ENCODE measurements around the gene MNX1.

The MNX1 gene

DNA sequence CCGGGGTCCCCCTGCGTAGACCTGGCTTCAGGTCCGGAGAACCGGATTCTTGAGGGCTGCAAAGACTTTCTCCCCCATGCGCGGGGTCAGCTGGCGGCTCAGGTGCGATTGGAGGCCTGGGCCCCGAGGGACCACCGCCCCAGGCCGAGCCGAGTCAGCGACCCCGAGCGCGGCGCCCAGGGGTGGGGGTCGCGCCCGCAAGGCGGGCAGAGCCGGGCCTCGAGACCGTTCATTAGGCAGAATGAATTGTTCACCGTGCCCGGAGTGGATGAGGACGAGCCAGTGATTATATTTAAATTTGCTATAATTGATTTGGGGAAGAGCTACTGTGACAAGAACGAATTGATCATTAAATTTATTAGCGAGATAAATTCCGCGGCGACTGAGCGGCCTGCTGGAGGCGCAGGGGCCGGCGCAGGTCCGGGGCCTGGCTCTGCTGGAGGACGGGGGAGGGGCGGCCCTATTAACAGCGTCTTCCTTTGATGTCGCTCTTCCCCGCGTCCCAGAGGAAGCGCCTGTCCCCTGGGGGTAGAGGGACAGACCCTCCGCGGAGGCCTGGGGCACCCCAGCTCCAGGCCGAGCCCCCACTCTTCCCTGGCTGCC is 7.5 kb downstream of the MNX1 start:
- H3K27me3 ChIP-seq (ENCODE audit: insufficient read depth, low read length, poor library complexity, severe bottlenecking), result no peaks in the 10 kb centered on the region
- no peaks in the 10 kb centered on the region for H3K36me3 ChIP-seq (ENCODE audit: insufficient read depth, low read length)
- no peak overlapping the region for H3K4me3 ChIP-seq (ENCODE audit: low read length, poor library complexity, severe bottlenecking)
- no peaks in the 10 kb centered on the region for H3K4me1 ChIP-seq (ENCODE audit: insufficient read depth, low read length, poor library complexity, severe bottlenecking)
- no peak overlapping the region for H3K4me2 ChIP-seq (ENCODE audit: low read depth, low read length, poor library complexity, severe bottlenecking)
- H4K20me1 ChIP-seq (ENCODE audit: insufficient read depth, low read length, poor library complexity, severe bottlenecking), result no peaks in the 10 kb centered on the region
- no peaks in the 10 kb centered on the region for H3K9me3 ChIP-seq (ENCODE audit: insufficient read depth, low read depth, low read length)
- no peak for TF ChIP-seq EZH2phosphoT487 (IDR thresholded peaks at IDR 0.05; ENCODE audit: borderline replicate concordance)
- TF ChIP-seq, protein P1, sequence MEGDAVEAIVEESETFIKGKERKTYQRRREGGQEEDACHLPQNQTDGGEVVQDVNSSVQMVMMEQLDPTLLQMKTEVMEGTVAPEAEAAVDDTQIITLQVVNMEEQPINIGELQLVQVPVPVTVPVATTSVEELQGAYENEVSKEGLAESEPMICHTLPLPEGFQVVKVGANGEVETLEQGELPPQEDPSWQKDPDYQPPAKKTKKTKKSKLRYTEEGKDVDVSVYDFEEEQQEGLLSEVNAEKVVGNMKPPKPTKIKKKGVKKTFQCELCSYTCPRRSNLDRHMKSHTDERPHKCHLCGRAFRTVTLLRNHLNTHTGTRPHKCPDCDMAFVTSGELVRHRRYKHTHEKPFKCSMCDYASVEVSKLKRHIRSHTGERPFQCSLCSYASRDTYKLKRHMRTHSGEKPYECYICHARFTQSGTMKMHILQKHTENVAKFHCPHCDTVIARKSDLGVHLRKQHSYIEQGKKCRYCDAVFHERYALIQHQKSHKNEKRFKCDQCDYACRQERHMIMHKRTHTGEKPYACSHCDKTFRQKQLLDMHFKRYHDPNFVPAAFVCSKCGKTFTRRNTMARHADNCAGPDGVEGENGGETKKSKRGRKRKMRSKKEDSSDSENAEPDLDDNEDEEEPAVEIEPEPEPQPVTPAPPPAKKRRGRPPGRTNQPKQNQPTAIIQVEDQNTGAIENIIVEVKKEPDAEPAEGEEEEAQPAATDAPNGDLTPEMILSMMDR (conservative IDR thresholded peaks at IDR 0.05; ENCODE audit: low read length), result no peak
- no peaks in the 10 kb centered on the region for H3F3A ChIP-seq (ENCODE audit: low read depth)
- H3K9me2 ChIP-seq (replicated peaks; ENCODE audit: low read depth, low read length), result no peaks in the 10 kb centered on the region
- no peak overlapping the region for H2AFZ ChIP-seq (ENCODE audit: low read length)
- H3K9ac ChIP-seq (ENCODE audit: low read depth, low read length, poor library complexity, severe bottlenecking), result no peak overlapping the region
- no peaks in the 10 kb centered on the region for H3K79me2 ChIP-seq (ENCODE audit: insufficient read depth, low read length)

DNA sequence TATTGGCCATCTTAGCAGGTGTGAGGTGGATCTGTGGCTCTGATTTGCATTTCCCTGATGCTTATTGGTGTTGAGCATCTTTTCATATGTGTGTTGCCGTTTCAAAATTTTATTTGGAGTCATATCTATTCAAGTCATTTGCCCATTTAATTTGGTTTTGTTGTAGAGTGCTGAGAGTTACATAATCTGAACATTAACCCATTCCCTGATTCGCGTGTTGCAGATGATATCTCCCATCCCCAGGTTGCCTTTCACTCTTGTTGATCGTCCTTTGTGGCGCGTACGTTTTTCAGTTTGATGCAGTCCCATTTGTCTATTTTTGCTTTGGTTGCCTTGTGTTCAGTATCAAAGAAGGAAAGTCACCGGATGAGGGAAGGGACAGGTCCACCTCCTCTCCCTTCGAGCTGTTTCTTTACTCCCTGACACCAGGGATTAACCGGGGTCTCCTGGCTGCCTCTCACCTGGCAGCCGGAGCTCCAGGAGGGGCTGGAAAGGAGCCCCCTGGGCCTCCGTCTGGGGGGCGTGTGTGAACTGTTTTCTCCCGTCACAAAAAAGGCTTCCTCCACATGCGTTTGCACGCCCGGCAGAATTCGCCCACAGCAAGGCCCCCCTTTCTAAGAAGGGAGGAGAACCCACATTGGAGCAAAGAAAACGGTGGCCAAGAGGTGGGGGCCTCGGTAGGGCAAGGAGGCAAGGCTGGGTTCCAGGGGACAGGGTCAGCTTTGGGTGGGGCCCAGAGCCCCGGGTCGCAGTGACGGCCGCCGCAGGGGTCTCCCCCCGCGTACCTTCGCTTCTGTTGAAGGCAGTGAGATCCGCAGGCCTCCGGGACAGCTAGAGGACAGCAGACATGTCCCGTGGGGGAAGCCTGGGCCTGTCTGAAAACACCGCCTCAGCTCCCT is 8.3 kb downstream of the MNX1 start:
- Histone ChIP-seq H3K4me3 (ENCODE audit: low read length, poor library complexity, severe bottlenecking) (no peak overlapping the region), H3K79me2 (ENCODE audit: insufficient read depth, low read length) (no peaks in the 10 kb centered on the region), H2AFZ (ENCODE audit: low read length) (no peak overlapping the region), H3F3A (ENCODE audit: low read depth) (no peaks in the 10 kb centered on the region), H3K9me3 (ENCODE audit: insufficient read depth, low read depth, low read length) (no peaks in the 10 kb centered on the region), H3K4me2 (ENCODE audit: low read depth, low read length, poor library complexity, severe bottlenecking) (no peak overlapping the region), H3K36me3 (ENCODE audit: insufficient read depth, low read length) (no peaks in the 10 kb centered on the region), H3K9ac (ENCODE audit: low read depth, low read length, poor library complexity, severe bottlenecking) (no peak overlapping the region), H4K20me1 (ENCODE audit: insufficient read depth, low read length, poor library complexity, severe bottlenecking) (no peaks in the 10 kb centered on the region), H3K4me1 (ENCODE audit: insufficient read depth, low read length, poor library complexity, severe bottlenecking) (no peaks in the 10 kb centered on the region), H3K9me2 (replicated peaks; ENCODE audit: low read depth, low read length) (no peaks in the 10 kb centered on the region), H3K27me3 (ENCODE audit: insufficient read depth, low read length, poor library complexity, severe bottlenecking) (no peaks in the 10 kb centered on the region)
- no peak for TF ChIP-seq EZH2phosphoT487 (IDR thresholded peaks at IDR 0.05; ENCODE audit: borderline replicate concordance)
- TF ChIP-seq, protein P1 (conservative IDR thresholded peaks at IDR 0.05; ENCODE audit: low read length), result no peak

DNA sequence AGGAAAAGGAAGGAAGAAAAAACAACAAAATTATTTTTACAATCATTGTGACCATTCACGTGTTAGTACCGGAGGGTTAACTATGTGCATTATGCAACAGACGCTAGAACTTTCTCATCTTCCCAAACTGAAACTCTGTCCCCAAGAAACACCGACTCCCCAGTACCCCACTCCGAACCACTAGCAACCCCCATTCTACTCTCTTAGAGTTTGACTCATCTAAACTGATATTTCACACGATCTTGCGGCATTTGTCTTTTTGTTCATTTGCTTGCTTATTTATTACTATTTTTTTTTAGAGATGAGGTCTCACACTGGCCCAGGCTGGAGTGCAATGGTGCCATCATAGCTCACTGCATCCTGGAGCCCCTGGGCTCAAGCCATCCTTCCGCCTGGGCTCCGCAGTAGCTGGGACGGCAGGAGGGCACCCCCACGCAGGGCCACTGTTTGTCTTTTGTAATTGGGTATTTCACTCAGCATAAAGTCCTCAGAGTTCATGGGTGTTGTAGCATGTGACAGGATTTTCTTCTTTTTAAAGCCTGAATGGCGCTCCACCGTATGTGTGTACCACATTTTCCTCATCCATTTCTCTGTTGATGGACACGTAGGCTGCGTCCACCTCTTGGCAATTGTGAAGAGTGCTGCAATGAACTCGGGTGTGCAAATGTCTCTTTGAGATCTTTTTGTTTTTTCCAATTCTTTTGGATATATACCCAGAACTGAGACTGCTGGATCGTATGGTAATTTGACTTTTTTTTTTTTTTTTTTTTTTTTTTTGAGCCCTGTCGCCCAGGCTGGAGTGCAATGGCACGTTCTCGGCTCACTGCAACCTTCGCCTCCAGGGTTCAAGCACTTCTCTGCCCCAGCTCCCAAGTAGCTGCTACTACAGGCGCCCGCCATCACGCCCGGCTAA is 9.5 kb downstream of the MNX1 start:
- no peak overlapping the region for H2AFZ ChIP-seq (ENCODE audit: low read length)
- H3K9me2 ChIP-seq (replicated peaks; ENCODE audit: low read depth, low read length), result no peaks in the 10 kb centered on the region
- no peaks in the 10 kb centered on the region for H3F3A ChIP-seq (ENCODE audit: low read depth)
- H3K9me3 ChIP-seq (ENCODE audit: insufficient read depth, low read depth, low read length), result no peaks in the 10 kb centered on the region
- TF ChIP-seq EZH2phosphoT487 (IDR thresholded peaks at IDR 0.05; ENCODE audit: borderline replicate concordance), result no peak
- TF ChIP-seq, protein P1 (conservative IDR thresholded peaks at IDR 0.05; ENCODE audit: low read length), result no peak
- H3K79me2 ChIP-seq (ENCODE audit: insufficient read depth, low read length), result no peaks in the 10 kb centered on the region
- H3K27me3 ChIP-seq (ENCODE audit: insufficient read depth, low read length, poor library complexity, severe bottlenecking), result no peaks in the 10 kb centered on the region
- H3K36me3 ChIP-seq (ENCODE audit: insufficient read depth, low read length), result no peaks in the 10 kb centered on the region
- no peaks in the 10 kb centered on the region for H3K4me1 ChIP-seq (ENCODE audit: insufficient read depth, low read length, poor library complexity, severe bottlenecking)
- H3K4me3 ChIP-seq (ENCODE audit: low read length, poor library complexity, severe bottlenecking), result no peak overlapping the region
- no peak overlapping the region for H3K4me2 ChIP-seq (ENCODE audit: low read depth, low read length, poor library complexity, severe bottlenecking)
- H4K20me1 ChIP-seq (ENCODE audit: insufficient read depth, low read length, poor library complexity, severe bottlenecking), result no peaks in the 10 kb centered on the region
- H3K9ac ChIP-seq (ENCODE audit: low read depth, low read length, poor library complexity, severe bottlenecking), result no peak overlapping the region

All from Loucy (cell line).